Skeletal muscle tissue (tissue), 4 donors: Measurements from ENCODE around the gene FAM13A. TPM values are rescaled to one million over a fixed set of nuclear protein-coding genes. Genes with fewer than 3 reads are reported as not detected.

Experiments used
- H3K27ac ChIP-seq: one replicate; pipeline ENCODE4 v1.7.0; 2013; ENCODE audit warnings: mild to moderate bottlenecking, low read depth, low read length, inconsistent platforms
- H3K27me3 ChIP-seq, 3 donors: one replicate each; pipeline ENCODE4 v1.7.0; 2013; ENCODE audit warnings: low read length in 3 of 3; ENCODE audit not compliant: control insufficient read depth in 3 of 3, insufficient read depth in 3 of 3
- H3K36me3 ChIP-seq, 3 donors: one replicate each; pipeline ENCODE4 v1.7.0; 2013; ENCODE audit warnings: low read length in 3 of 3; ENCODE audit not compliant: control insufficient read depth in 3 of 3, insufficient read depth in 3 of 3
- H3K4me1 ChIP-seq, 3 donors: one replicate each; pipeline ENCODE4 v1.7.0; 2013; ENCODE audit warnings: low read length in 3 of 3, mild to moderate bottlenecking in 3 of 3; ENCODE audit not compliant: control insufficient read depth in 3 of 3, insufficient read depth in 3 of 3
- H3K4me3 ChIP-seq, 3 donors: one replicate each; pipeline ENCODE4 v1.7.0; 2013; ENCODE audit warnings: low read length in 3 of 3
- H3K9ac ChIP-seq, 3 donors: one replicate each; pipeline ENCODE4 v1.7.0; 2013; ENCODE audit warnings: low read length in 3 of 3, mild to moderate bottlenecking in 3 of 3, moderate library complexity in 2 of 3, low read depth in 1 of 3
- H3K9me3 ChIP-seq, 3 donors: one replicate each; pipeline ENCODE4 v1.7.0; 2013; ENCODE audit warnings: low read length in 3 of 3; ENCODE audit not compliant: control insufficient read depth in 3 of 3
- total RNA-seq: library from RNA; depleted of rRNA; stranded (reverse); fragments of >200 nt; gene quantifications from one replicate; pipeline ENCODE4 v1.2.3, GENCODE V29; 2014
- donor health status: Osteomylitis.

FAM13A gene
- total RNA-seq, 1 donor from 2014 or later, result 41.8 TPM

GRCh38 chr4:88825931-88826330 is 231.1 kb downstream of the FAM13A start:
- no peak overlapping the region for H3K4me3 ChIP-seq
- H3K9me3 ChIP-seq, result no peaks in the 10 kb centered on the region
- H3K4me1 ChIP-seq, result peaks cover under 1 to 19% (median 7%) of the 10 kb centered on the region in 3 donors
- H3K27ac ChIP-seq, result no peak overlapping the region
- H3K9ac ChIP-seq, result no peak overlapping the region
- H3K36me3 ChIP-seq, result no peaks in the 10 kb centered on the region
- H3K27me3 ChIP-seq, result no peaks in the 10 kb centered on the region

- peaks cover 14 to 26% (median 24%) of the 10 kb centered on the region in 3 donors for H3K4me1 ChIP-seq
Measured at GRCh38 chr4:88823058-88823919, 233.7 kb downstream of the FAM13A start.

GRCh38 chr4:88822034-88822789 is 234.8 kb downstream of the FAM13A start:
- Histone ChIP-seq H3K4me3 (peak overlapping the region; percentile 85 to 92 (median 85)), H3K27ac (peak overlapping the region; percentile 85), H3K4me1 (peaks cover 14 to 26% (median 26%) of the 10 kb centered on the region in 3 donors), H3K36me3 (no peaks in the 10 kb centered on the region), H3K9ac (peak overlapping the region; percentile 74 to 89 (median 86)), H3K27me3 (no peaks in the 10 kb centered on the region), H3K9me3 (no peaks in the 10 kb centered on the region)

More at GRCh38 chr4:88823058-88823919, 233.7 kb downstream of the FAM13A start:
- no peaks in the 10 kb centered on the region for H3K9me3 ChIP-seq
- H3K27ac ChIP-seq, result peak overlapping the region; percentile 85
- no peaks in the 10 kb centered on the region for H3K27me3 ChIP-seq
- peak overlapping the region; percentile 85 to 92 (median 85) for H3K4me3 ChIP-seq
- H3K9ac ChIP-seq, result peak overlapping the region; percentile 74 to 89 (median 86)
- no peaks in the 10 kb centered on the region for H3K36me3 ChIP-seq

- Histone ChIP-seq H3K36me3 (no peaks in the 10 kb centered on the region), H3K4me1 (peaks cover 14 to 26% (median 26%) of the 10 kb centered on the region in 3 donors), H3K4me3 (peak overlapping the region; percentile 23 to 92 (median 53)), H3K27me3 (no peaks in the 10 kb centered on the region), H3K9ac (peak overlapping the region in 1 of 3 donors; percentile 89), H3K27ac (no peak overlapping the region), H3K9me3 (no peaks in the 10 kb centered on the region)
Measured at GRCh38 chr4:88821522-88821921, 235.5 kb downstream of the FAM13A start.

GRCh38 chr4:88820698-88821415 is 236.1 kb downstream of the FAM13A start:
- Histone ChIP-seq H3K4me1 (peaks cover 14 to 26% (median 26%) of the 10 kb centered on the region in 3 donors), H3K27me3 (no peaks in the 10 kb centered on the region)

GRCh38 chr4:88819818-88820697 is 236.9 kb downstream of the FAM13A start:
- Histone ChIP-seq H3K9ac (peak overlapping the region in 2 of 3 donors; percentile 27 to 30), H3K36me3 (no peaks in the 10 kb centered on the region), H3K4me3 (peak overlapping the region in 2 of 3 donors; percentile 53 to 92), H3K27me3 (no peaks in the 10 kb centered on the region), H3K27ac (peak overlapping the region; percentile 1), H3K4me1 (peaks cover 14 to 26% (median 26%) of the 10 kb centered on the region in 3 donors), H3K9me3 (no peaks in the 10 kb centered on the region)

More at GRCh38 chr4:88820698-88821415, 236.1 kb downstream of the FAM13A start:
- H3K9ac ChIP-seq, result peak overlapping the region in 2 of 3 donors; percentile 27 to 30
- H3K36me3 ChIP-seq, result no peaks in the 10 kb centered on the region
- H3K27ac ChIP-seq, result peak overlapping the region; percentile 1
- no peaks in the 10 kb centered on the region for H3K9me3 ChIP-seq
- peak overlapping the region; percentile 23 to 92 (median 53) for H3K4me3 ChIP-seq

- H3K27me3 ChIP-seq, result no peaks in the 10 kb centered on the region
- no peaks in the 10 kb centered on the region for H3K36me3 ChIP-seq
- peak overlapping the region in 1 of 3 donors; percentile 35 for H3K9ac ChIP-seq
- no peak overlapping the region for H3K4me3 ChIP-seq
- no peak overlapping the region for H3K27ac ChIP-seq
- peaks cover 16 to 29% (median 26%) of the 10 kb centered on the region in 3 donors for H3K4me1 ChIP-seq
- no peaks in the 10 kb centered on the region for H3K9me3 ChIP-seq
Measured at GRCh38 chr4:88818631-88819470, 238.1 kb downstream of the FAM13A start.

- Histone ChIP-seq H3K36me3 (no peaks in the 10 kb centered on the region), H3K4me1 (peaks cover 16 to 29% (median 21%) of the 10 kb centered on the region in 3 donors), H3K27ac (no peak overlapping the region)
Measured at GRCh38 chr4:88817740-88818139, 239.2 kb downstream of the FAM13A start.

More at GRCh38 chr4:88817740-88818139, 239.2 kb downstream of the FAM13A start:
- no peaks in the 10 kb centered on the region for H3K9me3 ChIP-seq
- no peak overlapping the region for H3K4me3 ChIP-seq
- H3K27me3 ChIP-seq, result no peaks in the 10 kb centered on the region
- H3K9ac ChIP-seq, result no peak overlapping the region
